GM19468 (cell line): ENCODE results near the gene ARL14.
A peak's percentile ranks its signal among the peaks of the same experiment; 100 is the strongest.

Source experiments
- ATAC-seq: cut with Tn5 transposase; IDR thresholded peaks from one replicate; pipeline ENCODE4 v1.9.1; 2021; ENCODE audit warnings: mild to moderate bottlenecking, moderate library complexity, moderate number of reproducible peaks; ENCODE audit not compliant: unreplicated experiment; ENCODE audit errors: extremely low read depth

ARL14 gene

DNA sequence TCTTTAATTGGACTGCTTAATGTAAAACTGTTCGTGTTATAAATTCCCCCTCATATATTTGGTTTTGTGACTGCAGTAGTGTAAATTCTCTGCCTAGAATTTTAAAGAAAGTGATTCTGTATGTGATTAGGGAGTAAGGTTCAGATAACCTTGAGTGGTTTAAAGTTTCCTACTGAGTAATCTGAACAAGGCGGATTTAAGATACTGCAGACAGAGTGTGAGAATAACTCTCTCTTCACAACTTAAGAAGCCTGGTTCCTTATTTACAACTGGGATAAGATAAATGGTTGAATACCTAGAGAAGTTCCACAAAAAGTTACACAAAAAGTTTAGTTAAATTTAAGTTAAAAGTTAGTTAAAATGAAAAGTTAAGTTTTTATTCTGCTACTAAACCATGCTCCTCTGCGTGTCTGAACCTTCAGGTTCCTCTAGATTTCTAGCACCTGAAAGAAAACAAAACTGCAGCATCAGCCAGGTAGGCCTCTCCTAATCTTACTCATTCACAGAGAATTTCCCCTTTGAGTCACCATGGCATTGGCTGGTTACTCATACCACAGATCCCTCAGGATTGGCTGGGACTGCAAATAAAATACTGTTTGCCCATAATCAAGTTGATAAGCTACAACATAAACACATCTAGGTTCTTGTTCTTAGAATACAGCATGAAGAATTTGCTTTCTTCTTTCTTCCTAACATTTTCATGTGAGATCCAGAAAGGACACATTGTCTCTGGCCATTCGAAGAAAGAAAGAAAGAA, at the start of gene ARL14:
Gene ARL14, plus strand, starts transcription at position 614 of the 757 bp plus-strand sequence. CDS start 187 bp downstream, outside the sequence.
- no peak for ATAC-seq

DNA sequence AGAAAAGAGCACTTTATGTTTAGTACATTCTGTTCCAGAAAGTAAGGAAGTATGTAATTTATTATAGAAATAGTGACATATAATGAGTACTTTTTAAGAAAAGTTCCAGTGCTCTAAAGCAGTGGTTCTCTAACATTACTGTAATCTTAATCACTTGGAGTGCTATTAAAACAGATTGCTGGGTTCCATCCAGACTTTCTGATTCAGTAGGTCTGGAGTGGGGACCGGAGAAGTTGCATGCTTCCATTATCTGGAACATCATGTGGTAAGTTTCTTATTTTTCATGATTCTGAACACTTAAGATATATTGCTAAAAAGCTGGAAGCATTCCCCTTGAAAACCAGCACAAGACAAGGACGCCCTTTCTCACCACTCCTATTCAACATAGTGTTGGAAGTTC, 47.5 kb upstream of the ARL14 start:
- ATAC-seq: no peak

DNA sequence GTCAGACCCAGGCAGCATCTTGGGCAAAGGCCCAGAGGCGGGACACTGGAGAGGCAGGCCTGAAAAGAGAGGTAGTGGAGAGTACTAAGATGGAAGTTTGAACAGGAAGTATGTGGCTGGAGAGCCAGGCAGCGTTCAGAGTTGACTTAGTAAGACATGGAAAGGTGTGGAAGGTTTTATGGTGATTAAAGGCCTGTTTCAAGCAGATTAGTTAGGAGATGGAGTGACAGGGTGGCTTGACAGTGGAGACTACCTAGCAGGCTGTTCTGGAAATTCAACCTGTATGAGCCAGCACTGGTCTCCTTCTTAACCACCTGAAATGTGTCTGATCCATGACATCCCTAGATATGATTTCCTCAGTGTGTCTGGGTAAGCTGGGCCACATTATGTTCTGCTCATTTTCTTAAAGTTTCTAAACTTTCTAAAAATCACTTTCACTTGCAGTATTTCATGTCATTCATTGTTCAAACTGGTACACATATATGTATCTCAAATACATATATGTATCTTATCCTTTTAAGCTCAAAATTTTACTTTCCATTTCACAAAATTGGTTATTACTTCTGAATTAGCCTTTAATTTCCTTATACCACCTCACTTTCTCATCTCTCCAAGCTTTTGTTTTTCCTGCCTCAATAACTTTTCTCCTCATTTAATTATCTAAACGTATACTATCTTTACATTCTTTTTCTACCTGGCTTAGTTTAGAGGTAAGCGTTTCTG, 43.4 kb upstream of the ARL14 start:
- no peak for ATAC-seq

DNA sequence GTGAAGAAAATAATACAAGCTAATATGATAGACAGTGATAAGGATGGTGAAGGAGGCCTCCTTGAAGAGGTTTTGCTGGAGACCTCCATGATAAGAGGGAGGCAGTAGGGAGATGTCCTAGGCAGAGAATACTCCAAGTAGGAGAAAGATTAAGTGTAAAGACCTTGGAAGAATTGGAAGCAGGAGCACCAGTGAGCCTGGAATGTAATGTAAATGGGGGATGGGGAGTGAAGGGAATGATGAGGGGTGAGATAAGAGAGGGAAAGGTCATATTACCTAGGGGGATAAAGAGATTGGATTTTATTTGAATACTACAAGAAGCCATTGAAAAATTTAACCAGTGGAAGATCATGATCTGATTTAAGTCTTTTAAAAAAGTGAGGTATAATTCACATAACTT, 41.7 kb upstream of the ARL14 start:
- no peak for ATAC-seq

DNA sequence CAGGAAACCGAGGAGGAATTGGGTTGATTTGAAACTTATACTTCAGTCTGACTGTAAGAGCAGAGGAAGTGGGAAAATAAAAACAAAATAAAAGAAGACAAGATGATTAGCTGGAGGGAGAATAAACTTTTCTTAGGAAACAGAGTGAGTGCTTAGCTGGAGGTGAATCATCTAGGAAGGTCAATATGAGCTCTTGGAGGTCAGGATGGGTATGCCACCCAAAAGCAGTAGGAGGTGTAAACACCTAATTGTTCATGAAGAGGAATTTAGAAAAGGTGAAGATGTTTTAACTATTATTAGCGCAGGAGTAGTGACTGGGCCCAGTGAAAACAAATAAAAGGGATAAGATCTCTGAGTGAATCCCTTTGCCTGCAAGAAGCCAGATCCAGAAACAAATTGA, 39.9 kb upstream of the ARL14 start:
- no peak for ATAC-seq

DNA sequence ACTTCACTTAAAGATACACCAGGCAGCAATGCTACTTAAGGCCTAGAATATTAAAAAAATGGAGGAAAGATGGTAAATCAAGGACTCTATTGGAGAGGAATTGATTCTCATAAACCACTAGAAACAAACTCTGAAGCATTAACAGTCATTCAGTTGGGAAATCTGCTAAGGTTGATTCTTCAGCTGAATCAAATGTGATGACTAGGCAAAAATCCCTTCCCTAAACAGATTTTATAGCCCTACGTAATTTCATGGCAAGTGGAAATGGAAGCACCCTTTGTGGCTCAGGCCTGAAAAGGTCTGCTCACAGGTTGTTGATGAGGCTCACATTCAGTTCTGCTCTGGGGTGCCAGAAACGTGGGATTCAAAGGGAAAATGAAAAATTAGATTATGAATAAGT, 38.8 kb upstream of the ARL14 start:
- no peak for ATAC-seq

DNA sequence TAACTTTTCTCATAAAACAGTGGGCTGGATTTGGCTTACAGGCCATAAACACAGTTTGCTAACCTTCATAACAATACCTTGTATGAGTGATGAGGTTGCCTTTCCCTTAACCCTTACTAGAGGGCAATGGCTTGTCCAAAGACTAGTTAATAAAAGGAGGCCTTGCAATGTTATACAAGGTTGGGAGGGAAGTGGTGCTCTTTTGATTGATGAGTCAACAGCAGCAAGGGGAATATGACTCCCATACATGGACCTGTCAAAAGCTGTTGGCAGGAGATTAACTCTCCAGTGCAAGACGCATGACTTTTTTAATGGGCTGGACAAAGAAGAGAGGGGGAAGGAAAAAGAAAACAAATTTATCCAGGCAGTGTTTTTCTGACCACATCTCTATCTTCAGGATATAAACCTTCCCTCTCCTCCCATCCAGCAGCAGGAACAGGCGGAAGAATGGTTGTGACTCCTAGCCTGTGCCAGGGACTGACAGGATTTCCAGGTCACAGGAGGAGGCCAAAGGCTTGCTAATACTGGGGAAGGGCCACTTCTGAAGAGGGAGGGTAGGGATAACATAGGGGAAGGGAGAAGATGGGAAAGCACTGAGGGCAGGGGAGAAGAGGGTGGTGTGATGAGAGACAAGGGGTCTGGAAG, 35.2 kb upstream of the ARL14 start:
- no peak for ATAC-seq

DNA sequence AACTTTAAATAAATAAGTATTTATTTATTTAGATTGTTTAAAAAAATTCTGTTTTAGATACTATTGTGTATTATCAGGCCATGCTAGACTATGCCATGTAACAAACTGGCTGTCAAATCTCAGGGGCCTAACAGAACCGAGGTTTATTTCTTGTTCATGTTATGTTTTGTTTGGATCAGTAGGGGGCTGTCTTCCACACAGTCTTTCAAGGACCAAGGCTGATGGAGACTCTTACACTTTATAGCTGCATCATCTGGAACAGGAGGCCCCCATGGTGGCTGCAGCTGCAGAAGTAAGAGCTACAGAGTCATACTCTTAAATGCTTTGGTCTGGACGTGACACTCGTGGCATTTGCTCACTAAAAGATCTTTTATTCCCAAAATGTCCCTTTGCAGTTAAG, 33.0 kb upstream of the ARL14 start:
- no peak for ATAC-seq

DNA sequence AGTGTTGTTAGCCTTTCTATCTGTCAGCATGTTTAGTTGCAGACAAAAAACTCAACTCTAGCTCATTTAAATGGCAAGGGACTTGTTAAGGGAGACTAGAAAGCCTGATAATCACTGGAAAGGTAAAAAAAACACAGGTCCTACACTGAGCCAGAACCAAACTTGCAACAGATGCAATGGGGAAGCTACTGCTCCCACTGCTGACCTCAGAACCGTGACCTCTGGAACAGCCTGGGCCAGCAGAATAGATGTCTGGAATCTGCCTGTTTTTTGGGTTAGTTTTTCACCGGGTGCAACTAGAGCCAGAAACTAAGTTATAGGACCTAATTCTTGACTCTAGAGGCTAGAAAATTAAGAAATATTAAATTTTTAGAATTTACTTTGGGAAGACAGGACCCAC, 32.5 kb upstream of the ARL14 start:
- ATAC-seq: no peak

DNA sequence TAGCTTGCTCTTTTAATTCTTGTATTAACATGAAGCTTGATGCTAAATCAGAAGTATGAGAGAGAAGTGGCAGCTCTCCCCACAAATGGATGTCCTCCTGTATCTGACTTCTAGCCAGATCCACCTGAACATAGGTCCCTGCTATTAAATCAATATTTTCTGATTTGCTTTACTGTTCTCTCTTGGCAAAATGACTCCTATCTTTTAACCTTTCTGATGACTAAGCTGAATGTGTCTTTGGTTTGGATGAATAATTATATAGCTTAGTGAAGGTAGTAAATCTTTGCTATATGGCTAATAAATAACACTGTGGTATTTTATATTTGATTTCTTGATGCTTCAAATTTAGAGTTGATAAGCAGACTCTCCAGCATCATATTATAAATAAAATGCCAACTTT, 28.3 kb upstream of the ARL14 start:
- ATAC-seq: no peak

DNA sequence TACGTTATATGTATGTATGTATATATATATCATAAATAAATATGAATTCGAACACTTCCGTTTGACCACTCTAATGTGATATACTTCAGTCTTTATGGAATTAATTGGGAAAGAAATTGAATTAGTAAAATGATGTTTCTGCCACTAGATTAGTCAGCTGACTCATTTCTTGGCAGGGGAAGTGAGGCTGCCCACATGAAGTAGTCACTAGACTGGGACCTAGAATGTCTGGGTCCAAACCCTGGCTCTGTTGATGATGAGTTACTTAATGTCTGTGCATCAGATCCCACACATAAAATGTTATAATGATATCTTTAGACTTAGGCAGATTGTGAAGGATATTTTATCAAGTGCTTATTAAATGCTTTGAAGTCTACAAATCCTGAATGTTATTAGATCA, 27.4 kb upstream of the ARL14 start:
- ATAC-seq: no peak

DNA sequence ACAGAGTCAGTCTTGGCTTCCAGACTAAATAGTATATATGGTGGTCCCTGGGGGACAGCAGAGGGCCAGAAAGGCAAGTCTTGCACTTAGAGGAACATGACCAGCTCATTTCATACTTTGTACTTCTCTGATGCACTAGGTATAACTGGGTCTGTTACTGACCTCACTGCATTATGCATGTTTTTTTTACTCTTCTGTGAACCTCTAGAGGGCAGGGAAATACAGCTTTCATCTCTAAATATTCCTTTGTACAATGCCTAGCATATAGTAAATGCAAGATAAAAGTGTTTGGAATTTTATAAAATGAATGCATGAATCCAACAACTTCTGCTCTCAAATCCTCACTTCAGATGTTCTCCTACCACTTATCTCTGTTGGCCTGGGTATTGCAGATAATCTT, 23.4 kb upstream of the ARL14 start:
- no peak for ATAC-seq

DNA sequence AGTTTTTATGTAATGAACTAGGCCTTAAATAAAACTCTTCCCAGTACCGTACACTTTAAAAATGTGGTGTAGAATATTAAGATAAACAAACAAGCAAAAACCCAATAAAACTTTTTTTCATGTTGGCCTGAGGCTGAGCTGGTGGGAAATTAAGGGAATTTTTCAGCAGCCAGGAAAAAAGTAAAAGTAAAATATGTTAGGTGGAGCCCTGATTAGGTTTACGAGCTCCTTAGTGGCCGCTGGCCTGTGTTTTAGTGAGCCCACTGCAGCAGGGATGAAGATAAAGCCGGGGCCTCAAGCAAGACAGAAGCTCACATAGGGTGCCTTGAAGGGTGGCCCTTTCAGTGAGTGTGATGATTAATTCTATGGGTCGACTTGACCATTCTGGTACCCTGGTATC, 16.1 kb upstream of the ARL14 start:
- ATAC-seq: no peak

DNA sequence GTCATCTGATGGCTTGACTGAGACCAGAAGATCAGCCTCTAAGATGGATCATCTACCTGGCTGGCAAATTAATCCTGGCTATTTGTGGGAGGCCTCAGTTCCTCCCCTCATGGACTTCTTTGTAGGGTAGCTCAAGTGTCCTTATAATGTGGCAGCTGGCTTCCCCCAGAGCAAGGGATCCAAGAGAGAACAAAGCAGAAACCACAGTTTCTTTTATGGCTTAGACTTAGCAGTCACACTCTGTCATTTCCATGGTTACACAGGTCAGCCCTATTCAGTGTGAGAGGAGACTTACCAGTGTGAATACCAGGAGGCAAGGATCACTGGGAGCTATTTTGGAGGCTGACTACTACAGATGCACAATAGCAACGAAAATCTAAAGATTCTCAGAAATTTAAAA, 15.3 kb upstream of the ARL14 start:
- no peak for ATAC-seq

DNA sequence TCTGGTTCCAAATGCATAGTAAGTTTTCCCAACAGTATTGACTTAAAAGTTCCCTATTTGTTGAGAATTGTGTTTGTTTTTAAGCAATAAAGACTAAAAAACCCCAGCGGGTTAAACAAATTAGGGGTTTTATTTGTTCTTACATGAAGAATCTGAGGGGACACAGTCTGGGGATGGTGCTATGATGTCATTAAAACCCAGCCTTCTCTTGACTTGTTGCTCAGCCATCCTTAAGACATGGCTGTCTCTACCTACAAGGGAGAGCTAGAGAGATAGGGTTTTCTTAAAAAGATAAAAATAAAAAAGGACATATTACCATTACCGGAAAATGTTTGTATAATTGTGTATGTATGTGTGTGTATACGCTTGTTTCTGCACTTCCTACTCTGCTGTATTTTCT, 11.7 kb upstream of the ARL14 start:
- no peak for ATAC-seq

DNA sequence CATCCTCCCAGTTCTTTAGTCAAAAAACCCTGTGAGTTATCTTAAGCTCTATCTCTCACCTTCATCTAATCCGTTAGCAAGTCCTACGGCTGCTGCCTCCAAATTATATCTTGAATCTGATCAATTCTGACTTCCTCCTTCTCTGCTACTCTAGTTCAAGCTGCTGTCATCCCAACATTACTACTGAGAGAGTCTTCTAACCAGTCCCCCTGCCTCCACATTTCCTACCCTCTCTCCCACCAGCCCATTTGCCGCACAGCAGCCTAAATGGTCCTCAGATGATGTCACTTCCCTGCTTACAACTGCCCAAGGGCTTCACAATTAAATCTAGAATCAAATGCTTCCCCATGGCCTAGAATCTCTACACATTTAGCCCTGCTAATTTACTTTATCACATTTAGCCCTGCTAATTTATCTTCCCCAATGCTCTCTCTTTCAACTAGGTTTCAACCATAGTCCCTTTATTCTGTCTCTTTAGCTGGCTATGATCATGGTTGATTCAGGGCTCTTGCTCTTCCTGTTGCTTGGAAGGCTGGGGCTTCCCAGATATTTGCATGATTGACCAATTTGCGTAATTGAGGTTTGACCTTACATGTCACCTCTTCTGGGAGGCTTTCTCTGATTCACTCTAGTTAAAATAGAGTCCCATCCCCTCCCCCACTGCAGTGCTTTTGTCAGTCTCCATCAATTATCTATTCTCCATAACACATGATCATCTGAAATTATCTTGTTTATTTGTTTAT, 11.0 kb upstream of the ARL14 start:
- ATAC-seq: peak; percentile 59

DNA sequence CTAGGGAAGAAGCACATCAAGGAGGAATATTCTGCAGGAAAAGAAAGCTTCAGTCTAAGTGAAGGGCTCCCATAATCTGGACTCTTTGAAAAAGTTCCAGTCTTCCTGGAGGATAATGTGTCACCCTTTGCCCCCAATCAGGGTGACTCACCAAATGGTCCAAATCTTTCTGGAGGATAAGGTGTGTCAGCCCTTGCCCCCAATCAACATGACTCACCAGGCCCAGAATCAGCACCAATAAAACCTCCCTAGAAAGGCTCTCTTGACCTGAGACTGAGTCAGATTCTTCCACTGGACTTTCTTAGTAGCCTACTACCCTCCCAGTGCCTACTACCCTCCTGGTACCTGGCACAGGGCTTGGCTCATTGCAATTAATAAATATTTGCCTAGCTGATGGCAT, 9.5 kb upstream of the ARL14 start:
- no peak for ATAC-seq

DNA sequence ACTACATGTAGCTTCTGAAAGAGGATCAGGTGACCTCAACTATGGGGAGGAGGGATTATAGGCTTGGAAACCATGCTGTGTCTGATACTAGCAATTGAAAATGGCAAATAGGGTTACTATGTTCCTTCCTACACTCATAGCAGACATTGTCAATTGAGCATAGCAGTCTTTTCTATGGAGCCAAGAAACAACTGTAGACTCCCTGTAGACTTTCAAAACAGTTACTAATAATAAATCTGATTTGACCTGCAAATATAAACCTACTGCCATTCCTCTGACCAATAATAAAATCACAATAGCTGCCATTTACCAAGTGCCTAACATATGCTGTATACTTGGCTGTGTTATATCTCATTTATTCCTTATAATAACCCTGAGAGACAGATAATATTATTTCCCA, 8.5 kb upstream of the ARL14 start:
- ATAC-seq: no peak

DNA sequence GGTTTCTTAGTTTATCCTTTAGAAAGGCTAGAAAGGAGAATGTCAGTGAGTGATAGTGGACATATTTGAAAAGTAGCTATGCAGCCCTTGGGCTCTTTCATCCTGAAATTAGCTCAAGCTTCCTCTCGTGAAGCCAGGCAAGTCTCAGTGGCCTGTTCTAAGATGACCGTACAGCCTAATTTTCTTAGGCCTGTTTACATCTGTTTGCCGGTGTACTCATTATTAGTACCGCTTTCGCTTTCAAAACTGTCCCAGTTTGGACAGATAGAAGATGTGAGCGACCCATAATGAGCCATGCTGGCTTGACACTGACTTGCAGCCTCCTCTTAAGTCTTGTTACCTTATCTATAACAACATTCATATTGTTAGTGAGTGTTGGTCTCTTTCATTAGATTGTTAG, 5.7 kb upstream of the ARL14 start:
- ATAC-seq: peak; percentile 93

DNA sequence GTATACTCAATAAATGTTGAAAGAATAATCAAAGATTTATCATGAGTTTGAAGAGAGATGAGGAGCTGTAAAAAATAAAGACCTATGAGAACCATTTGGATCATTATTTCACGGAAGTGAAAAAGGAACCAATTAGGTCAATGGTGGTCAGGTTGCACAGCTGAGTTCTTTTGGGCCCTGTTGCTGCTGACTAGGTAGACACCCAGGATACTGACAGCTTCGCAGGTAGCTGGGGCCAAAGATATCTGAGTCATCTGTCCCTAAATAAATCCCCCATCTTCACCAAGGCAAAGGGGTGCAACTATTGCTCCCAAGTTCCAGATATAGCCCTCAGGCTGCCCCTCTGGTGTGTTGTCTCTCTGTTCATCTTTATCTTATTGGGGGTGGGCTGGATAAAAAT, 5.0 kb upstream of the ARL14 start:
- ATAC-seq: no peak

DNA sequence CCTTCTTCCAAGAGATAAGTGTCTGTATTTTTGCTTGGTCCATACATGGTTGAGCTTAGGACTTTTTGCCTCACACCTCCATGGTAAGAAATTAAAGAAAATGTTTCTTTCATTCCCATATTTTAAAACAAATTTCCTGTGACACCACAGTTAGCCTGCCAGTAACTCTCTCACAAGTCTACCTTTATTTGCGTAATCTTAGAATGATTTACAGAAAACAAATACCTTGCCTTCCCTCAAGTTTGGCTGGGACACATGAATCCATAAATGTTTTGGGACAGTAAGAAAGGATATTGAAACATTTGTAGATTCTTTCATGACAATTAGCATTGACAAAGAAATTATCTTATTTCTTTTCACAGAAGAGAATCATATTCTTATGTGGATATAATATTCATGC, 3.8 kb upstream of the ARL14 start:
- ATAC-seq: no peak
